Neuron (in vitro differentiated cells): ENCODE results near the gene MBD3.

Experiments used
- H2AFZ ChIP-seq: one replicate; pipeline ENCODE4 v1.6.1; 2013; ENCODE audit warnings: low read depth, mild to moderate bottlenecking, inconsistent platforms, low read length, moderate library complexity
- H3K27me3 ChIP-seq: one replicate; pipeline ENCODE4 v1.6.1; 2013; ENCODE audit warnings: low read length; ENCODE audit not compliant: insufficient read depth
- H3K36me3 ChIP-seq: one replicate; pipeline ENCODE4 v1.6.1; 2013; ENCODE audit warnings: low read length; ENCODE audit not compliant: insufficient read depth
- H3K4me1 ChIP-seq: one replicate; pipeline ENCODE4 v1.6.1; 2013; ENCODE audit warnings: low read length; ENCODE audit not compliant: insufficient read depth
- H3K4me3 ChIP-seq: 2 replicates; pipeline ENCODE4 v1.5.1; 2013; ENCODE audit warnings: mild to moderate bottlenecking, low read length, moderate library complexity
- H3K9me3 ChIP-seq: one replicate; pipeline ENCODE4 v1.6.1; 2013; ENCODE audit warnings: low read length

Gene MBD3

DNA sequence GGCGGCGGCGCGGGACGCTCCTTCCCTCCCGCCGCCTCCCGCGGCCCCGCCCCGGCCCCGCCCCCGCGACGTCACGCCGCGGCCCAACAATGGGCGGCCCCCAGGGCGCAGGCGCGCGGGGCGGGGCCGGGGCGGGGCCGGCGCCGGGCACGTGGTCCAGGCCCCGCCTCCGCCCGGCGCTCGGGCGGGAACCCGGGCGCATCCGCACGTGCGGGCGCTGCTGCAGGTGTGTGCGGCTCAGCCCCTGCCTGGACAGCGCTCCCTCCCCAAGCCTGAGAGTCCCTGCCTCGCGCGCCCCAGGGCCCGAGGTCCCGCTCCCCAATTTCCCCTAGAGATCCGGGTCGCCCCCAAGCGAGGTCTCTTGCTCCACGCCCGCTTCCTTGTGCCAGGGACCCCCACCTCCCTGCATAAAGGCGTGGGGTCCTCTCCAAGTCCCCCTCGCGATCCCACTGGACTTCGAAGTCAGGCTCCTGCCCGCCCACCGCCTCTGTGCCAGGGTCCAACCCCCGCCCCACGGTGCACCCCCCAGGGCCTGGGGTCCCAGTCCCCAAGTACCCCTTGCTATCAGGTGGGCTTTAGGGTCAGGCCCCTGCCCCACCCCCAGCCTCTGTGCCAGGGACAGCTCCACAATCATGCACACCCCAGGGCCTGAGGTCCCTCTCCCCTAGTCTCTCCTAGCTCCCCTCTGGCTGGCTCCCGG, 24.2 kb downstream of the MBD3 start, which contains the start of gene MEX3D:
MEX3D (minus strand) TSS at position 6 of the 700 bp plus-strand sequence. CDS start 267 bp downstream, outside the sequence.
- Histone ChIP-seq H3K9me3 (no peaks in the 10 kb centered on the region), H2AFZ (no peak within 1 kb of the TSS), H3K36me3 (peaks cover 12% of the 10 kb centered on the region), H3K4me1 (peaks cover 12% of the 10 kb centered on the region), H3K27me3 (no peaks in the 10 kb centered on the region), H3K4me3 (peak within 1 kb of the TSS; percentile 100)

DNA sequence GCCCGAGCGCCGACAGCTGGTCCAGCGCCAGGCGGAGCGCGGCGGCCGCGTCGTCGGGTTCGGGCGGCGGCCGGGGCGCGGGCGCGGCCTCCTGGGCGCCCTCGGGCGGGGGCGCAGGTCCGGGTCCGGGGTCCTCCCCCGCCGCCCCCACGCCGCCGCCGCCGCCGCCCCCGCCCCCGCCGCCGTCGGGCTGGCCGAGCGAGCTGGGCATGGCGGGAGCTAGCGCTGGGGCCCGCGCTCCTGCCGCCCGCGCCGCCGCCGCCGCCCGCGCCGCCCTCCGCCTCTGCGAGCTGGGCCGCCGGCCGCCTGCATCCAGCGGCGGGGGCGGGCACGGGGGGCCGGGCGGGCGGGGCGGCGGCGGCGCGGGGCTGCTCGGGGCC, 24.8 kb downstream of the MBD3 start:
- Histone ChIP-seq H2AFZ (no peak overlapping the region), H3K4me3 (peak overlapping the region; percentile 100), H3K9me3 (no peaks in the 10 kb centered on the region), H3K4me1 (peaks cover 12% of the 10 kb centered on the region), H3K36me3 (peaks cover 18% of the 10 kb centered on the region), H3K27me3 (no peaks in the 10 kb centered on the region)

DNA sequence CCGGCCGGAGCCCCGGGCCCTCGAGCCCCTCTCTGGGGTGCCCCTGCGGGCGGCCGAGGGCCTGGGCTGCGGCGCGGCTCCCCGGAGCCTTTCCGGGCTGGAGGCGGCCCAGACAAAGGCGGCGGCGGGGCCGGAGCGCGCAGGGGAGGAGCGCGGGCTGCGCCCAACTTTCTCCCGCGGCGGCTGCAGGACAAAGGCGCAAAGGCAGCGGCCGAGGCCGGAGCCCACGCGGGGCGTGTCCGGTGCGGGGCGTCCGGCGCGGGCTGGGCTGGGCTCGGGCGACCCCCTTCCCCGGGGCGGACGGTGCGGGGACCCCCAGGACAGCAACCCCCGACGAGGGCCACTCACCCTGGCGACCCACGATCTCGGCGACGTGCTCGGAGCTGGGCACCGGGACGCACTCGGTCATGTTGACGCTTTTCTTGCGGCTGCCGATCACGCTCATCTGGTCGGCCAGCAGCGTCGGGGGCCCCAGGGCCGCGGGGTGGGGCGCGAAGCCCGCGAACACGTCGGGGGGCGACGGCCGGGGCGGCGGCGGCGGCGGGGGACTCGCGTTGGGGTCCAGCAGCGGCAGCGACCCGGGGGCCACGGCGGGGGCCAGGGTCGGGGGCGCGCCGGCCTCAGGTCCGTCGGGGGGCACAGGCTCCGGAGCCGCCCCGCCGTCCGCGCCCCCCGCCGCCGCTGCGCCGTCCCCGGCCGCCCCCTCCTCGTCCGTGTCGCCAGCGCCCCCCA, 25.4 kb downstream of the MBD3 start:
- no peaks in the 10 kb centered on the region for H3K27me3 ChIP-seq
- peaks cover 22% of the 10 kb centered on the region for H3K36me3 ChIP-seq
- H3K4me3 ChIP-seq = peak overlapping the region; percentile 100
- H3K9me3 ChIP-seq = no peaks in the 10 kb centered on the region
- no peak overlapping the region for H2AFZ ChIP-seq
- peaks cover 12% of the 10 kb centered on the region for H3K4me1 ChIP-seq

DNA sequence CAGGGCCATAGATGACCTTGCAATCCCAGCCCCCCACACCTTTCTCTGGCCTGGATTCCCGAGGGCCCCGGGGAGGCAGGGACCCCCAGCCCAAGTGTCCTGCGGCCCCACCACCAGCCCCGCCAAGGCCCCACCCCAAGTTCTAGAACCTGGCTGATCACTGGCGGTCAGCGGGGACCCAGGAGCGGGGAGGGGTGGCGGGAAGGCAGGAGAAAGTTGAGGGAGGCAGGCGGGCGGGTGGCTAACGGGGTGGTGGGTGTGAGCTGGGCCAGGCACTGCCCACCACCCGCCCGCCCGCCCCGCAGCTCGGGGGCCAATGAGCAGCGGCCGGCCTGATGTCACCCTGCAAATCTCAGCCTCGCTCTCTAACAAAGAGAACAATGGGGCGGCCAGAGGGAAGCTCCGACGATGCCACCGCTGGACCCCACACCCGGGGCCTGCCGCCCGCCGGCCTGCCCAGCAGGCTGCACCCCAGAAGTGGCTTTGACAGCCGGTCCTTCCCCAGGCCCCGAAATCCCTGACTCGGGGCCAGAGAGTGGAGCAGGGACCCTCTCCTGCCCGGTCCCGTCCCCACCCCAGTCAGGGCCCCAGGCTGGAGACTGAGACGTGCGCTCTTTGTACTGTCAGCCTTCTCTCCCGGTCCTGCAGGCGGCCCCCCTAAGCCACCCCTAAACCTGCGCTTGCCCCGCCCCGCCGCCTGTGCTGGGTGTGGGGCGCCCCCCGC, 26.1 kb downstream of the MBD3 start:
- Histone ChIP-seq H3K36me3 (peaks cover 22% of the 10 kb centered on the region), H3K9me3 (no peaks in the 10 kb centered on the region), H3K27me3 (no peaks in the 10 kb centered on the region), H2AFZ (no peak overlapping the region), H3K4me1 (peaks cover 12% of the 10 kb centered on the region), H3K4me3 (peak overlapping the region; percentile 100)

DNA sequence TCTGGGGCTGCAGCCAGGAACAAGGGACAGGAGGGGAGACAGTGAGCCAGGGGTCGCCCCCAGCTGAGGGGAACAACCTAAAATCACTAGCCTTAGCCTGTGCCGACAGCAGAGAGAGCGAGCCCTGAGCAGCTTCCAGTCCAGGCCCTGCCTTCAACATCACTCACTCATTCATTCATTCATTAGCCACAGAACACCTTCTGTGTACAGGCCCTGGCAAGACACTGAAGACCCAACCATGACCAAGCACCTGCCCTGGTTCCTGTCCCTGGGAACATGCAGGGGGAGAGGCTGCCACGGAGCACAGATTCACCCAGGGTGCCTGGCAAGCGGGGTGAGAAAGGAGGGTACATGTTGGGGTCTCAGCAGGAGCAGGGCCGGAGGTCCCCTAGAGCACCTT, 29.4 kb downstream of the MBD3 start:
- H3K4me1 ChIP-seq = peaks cover 16% of the 10 kb centered on the region
- H3K9me3 ChIP-seq = no peaks in the 10 kb centered on the region
- H2AFZ ChIP-seq = no peak overlapping the region
- no peak overlapping the region for H3K4me3 ChIP-seq
- H3K27me3 ChIP-seq = no peaks in the 10 kb centered on the region
- peaks cover 31% of the 10 kb centered on the region for H3K36me3 ChIP-seq

DNA sequence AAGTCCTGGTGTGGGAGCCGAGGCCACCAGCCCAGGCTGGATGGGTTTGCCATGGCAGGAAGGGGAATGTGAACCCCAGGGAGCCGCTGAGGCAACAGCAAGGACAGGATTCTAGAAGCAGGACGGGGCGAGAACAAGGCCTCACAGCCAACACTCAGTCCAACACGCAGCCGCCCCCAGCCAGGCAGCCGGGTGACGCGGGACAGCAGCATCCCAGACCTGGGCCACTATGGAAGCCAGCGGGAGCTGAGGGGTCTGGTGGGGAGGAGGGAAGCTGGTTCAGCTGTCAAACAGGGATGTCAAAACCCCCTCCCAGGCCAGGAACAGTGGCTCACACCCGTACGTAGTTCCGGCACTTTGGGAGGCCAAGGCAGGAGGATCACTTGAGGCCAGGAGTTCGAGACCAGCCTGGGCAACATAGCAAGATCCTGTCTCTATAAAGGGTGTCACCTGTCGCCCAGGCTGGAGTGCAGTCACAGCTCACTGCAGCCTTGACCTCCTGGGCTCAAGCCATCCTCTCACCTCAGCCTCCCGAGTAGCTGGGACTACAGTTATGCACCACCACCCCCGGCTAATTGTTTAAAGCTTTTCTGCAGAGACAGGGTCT, 31.3 kb downstream of the MBD3 start:
- Histone ChIP-seq H3K9me3 (peaks cover 3% of the 10 kb centered on the region), H3K36me3 (peaks cover 39% of the 10 kb centered on the region), H2AFZ (no peak overlapping the region), H3K4me3 (no peak overlapping the region), H3K27me3 (no peaks in the 10 kb centered on the region), H3K4me1 (peaks cover 19% of the 10 kb centered on the region)

DNA sequence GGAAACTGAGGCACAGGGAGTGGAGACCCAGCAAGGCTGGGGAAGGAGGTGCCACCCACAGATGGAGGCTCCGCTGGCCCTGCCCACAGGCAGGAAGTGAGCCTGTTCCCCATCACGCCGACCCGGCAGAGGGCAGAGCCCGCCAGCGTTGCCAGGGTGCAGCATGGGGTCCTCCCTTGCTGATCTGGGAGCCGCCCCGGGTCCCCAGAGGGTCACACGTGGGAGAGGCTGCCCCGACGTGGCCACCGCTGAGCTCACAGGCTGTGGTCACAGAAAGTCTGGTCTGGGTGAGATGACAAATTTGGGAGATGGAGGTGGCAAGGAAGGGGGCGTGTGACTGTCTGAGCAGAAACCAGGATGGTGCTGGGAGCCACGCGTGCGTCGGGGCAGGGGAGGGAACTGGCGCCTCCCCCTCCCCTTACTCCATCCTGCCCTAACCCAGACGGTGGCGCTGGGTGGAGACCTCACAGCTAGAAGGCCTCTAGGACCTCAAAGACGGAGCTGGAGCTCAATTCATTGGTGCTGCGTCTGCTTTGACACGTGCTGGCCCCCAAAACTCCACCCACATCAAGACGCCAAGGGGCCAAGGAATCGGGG, 32.3 kb downstream of the MBD3 start:
- H3K9me3 ChIP-seq = peaks cover 3% of the 10 kb centered on the region
- no peak overlapping the region for H2AFZ ChIP-seq
- H3K4me3 ChIP-seq = no peak overlapping the region
- H3K36me3 ChIP-seq = peaks cover 49% of the 10 kb centered on the region
- no peaks in the 10 kb centered on the region for H3K27me3 ChIP-seq
- peaks cover 10% of the 10 kb centered on the region for H3K4me1 ChIP-seq

DNA sequence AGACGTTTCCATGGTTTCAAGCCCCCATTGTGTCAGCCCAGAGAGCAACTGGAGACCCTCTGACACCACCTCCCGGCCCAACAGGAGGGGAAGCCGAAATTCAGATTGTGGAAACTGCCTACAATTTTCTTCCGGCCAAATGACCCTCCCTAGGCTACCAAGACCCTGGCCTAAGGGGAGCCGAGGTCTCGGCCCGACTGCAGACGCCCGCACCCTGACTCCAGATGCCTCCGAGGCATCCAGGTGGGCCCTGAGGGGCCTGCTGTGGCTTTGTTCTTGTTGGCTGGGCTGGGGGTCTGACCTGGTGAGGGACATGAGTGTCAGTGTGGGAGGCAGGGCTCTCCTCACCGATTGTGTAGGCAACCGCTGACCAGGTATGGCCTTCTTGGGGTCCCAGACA, 34.1 kb downstream of the MBD3 start:
- peaks cover 3% of the 10 kb centered on the region for H3K9me3 ChIP-seq
- no peak overlapping the region for H3K4me3 ChIP-seq
- H3K36me3 ChIP-seq = peaks cover 46% of the 10 kb centered on the region
- no peak overlapping the region for H2AFZ ChIP-seq
- H3K4me1 ChIP-seq = peaks cover 9% of the 10 kb centered on the region
- no peaks in the 10 kb centered on the region for H3K27me3 ChIP-seq

DNA sequence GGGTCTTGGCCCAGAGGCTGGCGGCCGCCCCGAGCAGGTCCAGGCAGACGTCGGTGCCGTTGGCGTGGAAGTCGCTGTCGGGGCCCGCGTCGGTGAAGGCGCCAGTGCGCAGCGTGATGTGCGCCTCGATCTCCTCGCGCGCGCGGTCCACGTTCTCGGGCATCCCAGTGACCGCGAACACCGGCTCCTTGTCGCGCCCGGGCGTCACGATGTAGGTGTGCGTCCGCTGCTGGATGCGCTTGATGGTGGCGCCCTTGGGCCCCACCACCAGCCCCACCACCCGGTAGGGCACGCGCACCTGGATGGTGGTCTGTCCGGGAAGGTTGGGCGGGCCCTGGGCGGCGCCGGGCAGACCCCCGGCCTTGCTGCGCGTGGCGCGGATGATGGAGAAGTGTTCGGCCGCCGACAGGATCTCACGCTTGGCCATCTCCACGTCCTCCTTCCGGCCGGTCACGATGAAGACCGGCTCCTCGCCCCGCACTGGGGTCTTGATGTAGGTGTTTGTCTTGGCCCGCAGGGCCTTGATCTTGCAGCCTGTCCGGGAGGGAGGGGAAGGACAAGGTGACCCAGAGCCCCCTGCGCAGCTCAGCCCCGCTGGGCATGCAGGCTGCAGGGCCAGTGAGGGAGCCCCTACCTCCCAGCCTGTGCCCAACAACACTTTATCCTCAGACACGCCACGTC, 36.1 kb downstream of the MBD3 start:
- Histone ChIP-seq H3K4me1 (peaks cover 9% of the 10 kb centered on the region), H3K27me3 (no peaks in the 10 kb centered on the region), H3K9me3 (peaks cover 3% of the 10 kb centered on the region), H2AFZ (no peak overlapping the region), H3K4me3 (no peak overlapping the region), H3K36me3 (peaks cover 36% of the 10 kb centered on the region)

DNA sequence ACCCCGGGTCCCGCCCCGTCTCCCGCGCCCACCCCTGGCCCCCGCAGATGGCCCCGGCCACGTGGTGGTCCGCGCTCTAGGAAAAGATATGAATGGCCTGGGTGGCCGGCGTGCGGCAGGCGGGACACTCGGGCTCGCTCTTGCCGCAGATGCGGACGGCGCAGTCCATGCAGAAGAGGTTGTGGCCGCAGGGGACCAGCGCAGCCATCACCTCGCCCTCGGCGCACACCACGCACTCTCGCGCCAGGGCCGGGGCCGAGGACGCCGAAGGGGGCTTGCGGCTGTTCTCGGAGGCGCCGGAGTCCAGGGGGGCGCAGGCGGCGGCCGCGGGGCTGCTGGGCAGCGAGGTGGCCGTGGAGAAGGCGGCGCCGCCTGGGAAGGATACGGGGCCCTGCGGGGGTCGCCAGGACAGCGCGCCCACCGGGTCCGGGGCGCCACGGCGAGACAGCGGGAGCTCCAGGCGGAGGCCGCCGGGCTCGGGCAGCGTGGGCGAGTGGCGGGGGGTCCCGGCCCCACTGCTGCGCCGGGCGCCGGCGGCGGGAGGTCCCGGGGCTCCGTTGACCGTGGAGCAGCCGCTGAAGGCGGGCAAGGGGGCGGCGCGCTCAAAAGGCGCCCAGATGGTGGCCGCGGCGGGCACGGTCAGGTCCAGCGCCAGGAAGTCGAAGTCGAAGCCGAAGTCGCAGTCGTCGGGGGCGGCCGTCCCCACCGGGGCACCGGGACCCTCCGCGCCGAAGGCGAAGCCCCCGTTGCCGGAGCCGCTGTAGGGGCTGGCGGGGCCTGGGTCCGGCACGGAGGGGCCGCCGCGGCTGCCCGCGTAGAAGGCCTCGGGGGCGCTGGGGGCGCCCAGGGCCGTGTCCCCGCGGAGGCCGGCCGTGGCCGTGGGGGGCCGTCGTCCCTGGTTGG, 36.9 kb downstream of the MBD3 start:
- Histone ChIP-seq H2AFZ (no peak overlapping the region), H3K4me1 (peaks cover 9% of the 10 kb centered on the region), H3K27me3 (no peaks in the 10 kb centered on the region), H3K9me3 (peaks cover 3% of the 10 kb centered on the region), H3K36me3 (peaks cover 31% of the 10 kb centered on the region), H3K4me3 (no peak overlapping the region)

DNA sequence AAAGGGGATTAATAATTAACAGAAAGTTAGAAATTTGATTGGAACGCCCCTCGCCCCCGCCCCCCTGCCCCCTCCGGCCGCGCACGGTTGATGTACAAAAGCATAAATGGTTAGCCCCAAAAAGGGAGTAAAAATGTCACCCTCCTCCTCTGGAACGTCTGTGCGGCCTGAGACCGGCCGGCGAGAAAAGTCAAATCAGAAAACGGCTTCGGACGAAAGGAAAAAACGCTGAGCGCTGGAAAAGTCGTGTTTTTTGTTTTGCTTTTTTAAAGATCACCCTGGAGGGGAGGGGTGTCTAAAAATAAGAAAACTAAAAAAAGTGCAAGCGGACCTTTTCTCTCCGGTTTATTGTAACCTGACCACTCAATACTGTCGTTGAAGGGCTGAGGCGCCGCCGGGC, 37.7 kb downstream of the MBD3 start:
- peaks cover 28% of the 10 kb centered on the region for H3K36me3 ChIP-seq
- H3K4me1 ChIP-seq = peaks cover 9% of the 10 kb centered on the region
- H2AFZ ChIP-seq = no peak overlapping the region
- no peak overlapping the region for H3K4me3 ChIP-seq
- H3K27me3 ChIP-seq = no peaks in the 10 kb centered on the region
- H3K9me3 ChIP-seq = peaks cover 3% of the 10 kb centered on the region
